Gastroesophageal sphincter (tissue), 3 donors: ENCODE results near the gene RBM19.

Source experiments
- POLR2AphosphoS5 ChIP-seq: sonication (generic); formaldehyde crosslinking; IDR thresholded peaks from one replicate; pipeline ENCODE4 v1.6.1; 2017; ENCODE audit warnings: antibody characterized with exemption
- TF ChIP-seq, protein P1 (sequence below), 4 experiments: fragments of 200-600 bp in 2 of 4; fragments of 450-650 bp in 2 of 4; sonication (generic) in 1 of 4; IDR thresholded peaks; one replicate each; pipeline ENCODE4 v1.5.1; 2017 to 2019; ENCODE audit warnings: antibody characterized with exemption in 4 of 4, mild to moderate bottlenecking in 2 of 4, moderate library complexity in 2 of 4

GRCh38 chr12:113833422-113833821 is 132.7 kb downstream of the RBM19 start:
- TF ChIP-seq, protein P1, sequence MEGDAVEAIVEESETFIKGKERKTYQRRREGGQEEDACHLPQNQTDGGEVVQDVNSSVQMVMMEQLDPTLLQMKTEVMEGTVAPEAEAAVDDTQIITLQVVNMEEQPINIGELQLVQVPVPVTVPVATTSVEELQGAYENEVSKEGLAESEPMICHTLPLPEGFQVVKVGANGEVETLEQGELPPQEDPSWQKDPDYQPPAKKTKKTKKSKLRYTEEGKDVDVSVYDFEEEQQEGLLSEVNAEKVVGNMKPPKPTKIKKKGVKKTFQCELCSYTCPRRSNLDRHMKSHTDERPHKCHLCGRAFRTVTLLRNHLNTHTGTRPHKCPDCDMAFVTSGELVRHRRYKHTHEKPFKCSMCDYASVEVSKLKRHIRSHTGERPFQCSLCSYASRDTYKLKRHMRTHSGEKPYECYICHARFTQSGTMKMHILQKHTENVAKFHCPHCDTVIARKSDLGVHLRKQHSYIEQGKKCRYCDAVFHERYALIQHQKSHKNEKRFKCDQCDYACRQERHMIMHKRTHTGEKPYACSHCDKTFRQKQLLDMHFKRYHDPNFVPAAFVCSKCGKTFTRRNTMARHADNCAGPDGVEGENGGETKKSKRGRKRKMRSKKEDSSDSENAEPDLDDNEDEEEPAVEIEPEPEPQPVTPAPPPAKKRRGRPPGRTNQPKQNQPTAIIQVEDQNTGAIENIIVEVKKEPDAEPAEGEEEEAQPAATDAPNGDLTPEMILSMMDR (IDR thresholded peaks at IDR 0.05) = no peak
- TF ChIP-seq POLR2AphosphoS5 = no peak
